Measurements from ENCODE around the gene TAF4. TPM values are rescaled to one million over a fixed set of nuclear protein-coding genes. Genes with fewer than 3 reads are reported as not detected.
"Not testable (repeated sequence)": the region's sequence is repeated elsewhere in the genome, so short reads cannot be mapped to it uniquely, and the experiment has no call there.

TAF4 gene
- total and polyA plus RNA-seq, 2 donors = 3.4 to 12.0 TPM

DNA sequence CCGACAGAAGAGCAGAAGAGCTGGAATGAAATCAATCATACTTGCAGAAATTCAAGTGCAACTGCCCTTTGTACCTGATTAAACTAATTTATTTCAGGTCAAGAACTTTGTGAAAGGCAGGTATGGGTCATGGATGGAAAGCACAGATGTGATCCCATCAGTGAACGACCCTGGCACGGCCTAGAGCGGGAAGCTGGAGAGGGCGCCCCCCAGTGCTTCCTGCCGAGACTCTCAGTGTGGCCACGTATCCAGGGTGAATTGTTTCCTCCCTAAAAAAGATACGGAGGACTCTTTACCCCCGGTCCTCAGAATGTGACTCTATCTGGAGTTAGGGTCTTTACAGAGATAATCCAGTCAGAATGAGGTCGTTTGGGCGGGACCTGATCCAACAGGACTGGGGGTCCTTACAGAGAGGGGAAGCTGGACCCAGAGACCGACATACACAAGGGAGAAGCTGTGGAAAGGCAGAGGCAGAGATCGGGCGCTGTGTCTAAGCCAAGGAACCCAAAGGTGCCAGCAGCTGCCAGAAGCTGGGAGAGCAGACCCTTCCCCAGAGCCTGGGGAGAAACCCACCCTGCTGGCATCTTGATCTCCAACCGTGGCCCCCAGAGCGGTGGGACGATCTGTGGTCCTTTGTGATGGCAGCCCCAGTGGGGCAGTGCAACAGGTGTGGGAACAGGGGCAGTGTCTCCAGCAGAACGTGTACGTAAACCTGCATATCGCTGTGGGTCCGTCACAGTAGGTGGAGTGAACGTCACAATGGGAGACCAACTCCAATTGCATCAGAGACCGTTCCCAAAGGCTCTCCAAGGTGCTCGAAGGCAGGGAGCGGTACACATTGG lies 91.9 kb downstream of the TAF4 start:
- H3K27me3 ChIP-seq (ENCODE audit: control insufficient read depth in 2 of 2, insufficient read depth in 1 of 2, low read length in 1 of 2) = no peaks in the 10 kb centered on the region
- WGBS = 97% methylated on average over 25 of the region's 25 CpGs
- no peaks in the 10 kb centered on the region for H3K9me3 ChIP-seq (ENCODE audit: control insufficient read depth in 2 of 2, insufficient read depth in 1 of 2, low read length in 1 of 2)
- DNase-seq (ENCODE audit: low read depth in 6 of 9, low spot score in 9 of 9) = no peak
- H3K36me3 ChIP-seq (ENCODE audit: control insufficient read depth in 2 of 2, insufficient read depth in 2 of 2, low read length in 1 of 2) = peaks cover 24 to 30% of the 10 kb centered on the region in 2 donors
- H3K4me1 ChIP-seq (ENCODE audit: control insufficient read depth in 2 of 2, insufficient read depth in 2 of 2, low read length in 2 of 2) = no peaks in the 10 kb centered on the region
- no peak overlapping the region for H3K4me3 ChIP-seq (ENCODE audit: low read length in 2 of 2)
- H3K27ac ChIP-seq (ENCODE audit: low read depth in 1 of 2, low read length in 1 of 2) = no peak overlapping the region

DNA sequence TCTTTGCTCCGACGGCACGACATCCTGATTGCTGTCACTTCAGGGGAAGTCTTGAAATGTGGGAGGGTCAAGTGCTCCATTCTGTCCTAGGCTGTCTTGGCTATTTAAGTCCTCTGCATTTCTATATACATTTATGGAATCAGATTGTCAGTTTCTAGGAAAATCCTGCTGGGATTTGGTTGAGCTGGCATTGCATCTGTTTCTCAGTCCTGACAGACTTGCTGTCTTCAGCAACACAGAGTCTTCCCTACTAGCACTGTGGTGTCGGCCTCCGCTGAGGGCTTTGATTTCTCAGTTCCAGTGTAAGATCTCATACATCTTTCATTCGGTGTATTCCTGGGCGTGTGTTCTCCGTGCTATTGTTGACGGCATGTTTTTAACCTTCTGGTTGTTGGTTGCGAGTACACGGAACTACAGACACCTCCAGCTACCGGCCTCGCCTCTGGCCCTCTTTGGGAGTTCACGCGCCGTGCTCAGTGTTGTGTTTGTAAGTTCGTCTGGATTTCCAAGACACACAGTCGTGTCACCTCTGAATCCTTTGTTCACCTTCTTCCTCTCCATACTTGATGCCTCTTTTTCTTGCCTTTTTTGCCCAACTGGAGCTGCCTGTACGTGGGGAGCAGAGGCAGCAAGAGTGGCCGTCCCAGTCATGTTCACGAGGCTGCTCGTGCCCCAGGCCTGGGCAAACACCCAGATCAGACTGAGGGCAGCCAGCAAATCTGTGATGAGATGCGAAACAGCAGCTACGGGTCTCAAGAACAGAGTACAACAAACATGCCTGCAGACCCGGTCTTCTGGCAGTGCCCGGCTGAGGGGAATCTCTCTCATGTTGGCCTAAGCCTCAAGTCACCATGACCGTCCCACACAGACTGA lies 92.8 kb downstream of the TAF4 start:
- H3K4me3 ChIP-seq (ENCODE audit: low read length in 2 of 2) = no peak overlapping the region
- H3K36me3 ChIP-seq (ENCODE audit: control insufficient read depth in 2 of 2, insufficient read depth in 2 of 2, low read length in 1 of 2) = peaks cover 24 to 29% of the 10 kb centered on the region in 2 donors
- 96% methylated on average over 27 of the region's 27 CpGs for WGBS
- no peak overlapping the region for H3K27ac ChIP-seq (ENCODE audit: low read depth in 1 of 2, low read length in 1 of 2)
- H3K27me3 ChIP-seq (ENCODE audit: control insufficient read depth in 2 of 2, insufficient read depth in 1 of 2, low read length in 1 of 2) = no peaks in the 10 kb centered on the region
- no peaks in the 10 kb centered on the region for H3K4me1 ChIP-seq (ENCODE audit: control insufficient read depth in 2 of 2, insufficient read depth in 2 of 2, low read length in 2 of 2)
- DNase-seq (ENCODE audit: low read depth in 6 of 9, low spot score in 9 of 9) = no peak
- no peaks in the 10 kb centered on the region for H3K9me3 ChIP-seq (ENCODE audit: control insufficient read depth in 2 of 2, insufficient read depth in 1 of 2, low read length in 1 of 2)

DNA sequence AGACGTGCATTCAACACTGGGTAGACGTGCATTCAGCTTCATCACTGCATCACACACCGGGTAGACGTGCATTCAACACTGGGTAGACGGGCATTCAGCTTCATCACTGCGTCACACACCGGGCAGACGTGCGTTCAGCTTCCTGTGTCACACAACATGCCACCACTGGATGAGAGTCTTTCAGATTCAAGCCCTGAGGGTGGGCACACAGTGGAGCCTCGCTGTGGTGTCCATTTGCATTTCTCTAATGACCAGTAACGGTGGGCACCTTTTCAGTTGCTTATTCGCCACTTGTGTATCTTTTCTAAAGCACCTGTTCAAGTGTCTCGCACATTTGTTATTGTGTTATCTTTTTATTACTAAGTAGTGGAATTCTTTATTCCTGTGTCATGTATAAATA lies 94.1 kb downstream of the TAF4 start:
- not testable (repeated sequence) for H3K4me3 ChIP-seq (ENCODE audit: low read length in 2 of 2); H3K27ac ChIP-seq (ENCODE audit: low read depth in 1 of 2, low read length in 1 of 2); DNase-seq (ENCODE audit: low read depth in 6 of 9, low spot score in 9 of 9); H3K4me1 ChIP-seq (ENCODE audit: control insufficient read depth in 2 of 2, insufficient read depth in 2 of 2, low read length in 2 of 2); H3K9me3 ChIP-seq (ENCODE audit: control insufficient read depth in 2 of 2, insufficient read depth in 1 of 2, low read length in 1 of 2); H3K27me3 ChIP-seq (ENCODE audit: control insufficient read depth in 2 of 2, insufficient read depth in 1 of 2, low read length in 1 of 2)
- WGBS = 98% methylated on average over 12 of the region's 13 CpGs
- H3K36me3 ChIP-seq (ENCODE audit: control insufficient read depth in 2 of 2, insufficient read depth in 2 of 2, low read length in 1 of 2) = peaks cover 23 to 25% of the 10 kb centered on the region in 2 donors

DNA sequence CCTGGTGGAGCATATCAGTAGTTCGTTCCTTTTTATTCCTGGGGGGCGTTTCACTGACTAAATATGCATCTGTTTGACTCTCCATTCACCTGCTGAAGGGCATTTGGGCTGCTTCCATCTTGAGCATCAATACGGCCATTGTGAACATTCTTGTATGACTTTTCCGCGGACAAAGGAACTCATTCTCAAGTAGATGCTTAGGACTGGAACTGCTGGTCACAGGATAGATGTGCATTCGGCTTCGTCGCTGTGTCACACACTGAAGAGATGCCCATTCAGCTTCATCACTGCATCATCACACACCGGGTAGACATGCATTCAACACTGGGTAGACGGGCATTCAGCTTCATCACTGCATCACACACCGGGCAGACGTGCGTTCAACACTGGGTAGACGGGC lies 95.3 kb downstream of the TAF4 start:
- no peak for DNase-seq (ENCODE audit: low read depth in 6 of 9, low spot score in 9 of 9)
- no peaks in the 10 kb centered on the region for H3K9me3 ChIP-seq (ENCODE audit: control insufficient read depth in 2 of 2, insufficient read depth in 1 of 2, low read length in 1 of 2)
- peaks cover 3 to 16% of the 10 kb centered on the region in 2 donors for H3K27me3 ChIP-seq (ENCODE audit: control insufficient read depth in 2 of 2, insufficient read depth in 1 of 2, low read length in 1 of 2)
- H3K4me1 ChIP-seq (ENCODE audit: control insufficient read depth in 2 of 2, insufficient read depth in 2 of 2, low read length in 2 of 2) = no peaks in the 10 kb centered on the region
- no peak overlapping the region for H3K4me3 ChIP-seq (ENCODE audit: low read length in 2 of 2)
- 98% methylated on average over 14 of the region's 14 CpGs for WGBS
- H3K36me3 ChIP-seq (ENCODE audit: control insufficient read depth in 2 of 2, insufficient read depth in 2 of 2, low read length in 1 of 2) = peaks cover 19 to 21% of the 10 kb centered on the region in 2 donors
- H3K27ac ChIP-seq (ENCODE audit: low read depth in 1 of 2, low read length in 1 of 2) = no peak overlapping the region

DNA sequence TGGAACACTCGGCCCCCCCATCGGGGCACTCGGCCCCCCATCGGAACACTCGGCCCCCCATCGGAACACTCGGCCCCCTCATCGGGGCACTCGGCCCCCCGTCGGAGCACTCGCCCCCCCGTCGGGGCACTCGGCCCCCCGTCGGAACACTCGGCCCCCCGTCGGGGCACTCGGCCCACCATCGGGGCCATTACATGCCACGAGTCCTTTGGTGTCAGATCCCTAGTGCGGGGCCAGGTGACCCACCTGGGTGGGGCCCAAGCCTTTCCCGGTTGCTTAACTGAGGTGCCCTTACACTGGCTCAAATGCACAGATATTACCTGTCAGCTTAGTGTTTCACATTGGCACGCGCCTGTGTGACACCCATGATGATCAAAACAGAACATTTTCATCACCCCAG lies 95.9 kb downstream of the TAF4 start:
- Histone ChIP-seq H3K27me3 (ENCODE audit: control insufficient read depth in 2 of 2, insufficient read depth in 1 of 2, low read length in 1 of 2) (peaks cover 8 to 21% of the 10 kb centered on the region in 2 donors), H3K27ac (ENCODE audit: low read depth in 1 of 2, low read length in 1 of 2) (no peak overlapping the region), H3K9me3 (ENCODE audit: control insufficient read depth in 2 of 2, insufficient read depth in 1 of 2, low read length in 1 of 2) (no peaks in the 10 kb centered on the region), H3K36me3 (ENCODE audit: control insufficient read depth in 2 of 2, insufficient read depth in 2 of 2, low read length in 1 of 2) (peaks cover 19 to 21% of the 10 kb centered on the region in 2 donors), H3K4me1 (ENCODE audit: control insufficient read depth in 2 of 2, insufficient read depth in 2 of 2, low read length in 2 of 2) (no peaks in the 10 kb centered on the region), H3K4me3 (ENCODE audit: low read length in 2 of 2) (no peak overlapping the region)
- 97% methylated on average over 27 of the region's 27 CpGs for WGBS
- DNase-seq (ENCODE audit: low read depth in 6 of 9, low spot score in 9 of 9) = no peak

DNA sequence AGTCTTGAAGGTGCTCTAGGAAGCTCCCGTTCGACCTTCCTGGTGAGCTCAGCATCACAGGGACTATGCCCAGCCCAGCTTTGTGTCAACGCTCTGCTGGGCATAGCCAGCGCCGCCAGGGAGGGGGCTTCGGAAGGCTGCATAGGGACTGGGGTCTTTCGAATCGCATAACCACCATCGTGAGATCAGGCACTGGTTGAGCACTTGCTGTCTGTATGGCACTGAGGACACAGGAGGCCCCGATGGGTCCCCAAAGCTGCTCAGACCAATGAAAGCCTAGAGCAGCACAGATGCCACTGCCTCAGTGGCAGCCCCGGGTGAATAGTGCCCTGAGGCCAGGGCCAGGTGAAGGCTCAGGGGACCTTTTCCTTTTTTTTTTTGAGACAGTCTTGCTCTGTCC lies 96.7 kb downstream of the TAF4 start:
- no peak for DNase-seq (ENCODE audit: low read depth in 6 of 9, low spot score in 9 of 9)
- Histone ChIP-seq H3K27ac (ENCODE audit: low read depth in 1 of 2, low read length in 1 of 2) (no peak overlapping the region), H3K9me3 (ENCODE audit: control insufficient read depth in 2 of 2, insufficient read depth in 1 of 2, low read length in 1 of 2) (no peaks in the 10 kb centered on the region), H3K4me1 (ENCODE audit: control insufficient read depth in 2 of 2, insufficient read depth in 2 of 2, low read length in 2 of 2) (no peaks in the 10 kb centered on the region), H3K4me3 (ENCODE audit: low read length in 2 of 2) (no peak overlapping the region), H3K27me3 (ENCODE audit: control insufficient read depth in 2 of 2, insufficient read depth in 1 of 2, low read length in 1 of 2) (peaks cover 8 to 27% of the 10 kb centered on the region in 2 donors), H3K36me3 (ENCODE audit: control insufficient read depth in 2 of 2, insufficient read depth in 2 of 2, low read length in 1 of 2) (peaks cover 13 to 14% of the 10 kb centered on the region in 2 donors)
- 93% methylated on average over 11 of the region's 11 CpGs for WGBS

DNA sequence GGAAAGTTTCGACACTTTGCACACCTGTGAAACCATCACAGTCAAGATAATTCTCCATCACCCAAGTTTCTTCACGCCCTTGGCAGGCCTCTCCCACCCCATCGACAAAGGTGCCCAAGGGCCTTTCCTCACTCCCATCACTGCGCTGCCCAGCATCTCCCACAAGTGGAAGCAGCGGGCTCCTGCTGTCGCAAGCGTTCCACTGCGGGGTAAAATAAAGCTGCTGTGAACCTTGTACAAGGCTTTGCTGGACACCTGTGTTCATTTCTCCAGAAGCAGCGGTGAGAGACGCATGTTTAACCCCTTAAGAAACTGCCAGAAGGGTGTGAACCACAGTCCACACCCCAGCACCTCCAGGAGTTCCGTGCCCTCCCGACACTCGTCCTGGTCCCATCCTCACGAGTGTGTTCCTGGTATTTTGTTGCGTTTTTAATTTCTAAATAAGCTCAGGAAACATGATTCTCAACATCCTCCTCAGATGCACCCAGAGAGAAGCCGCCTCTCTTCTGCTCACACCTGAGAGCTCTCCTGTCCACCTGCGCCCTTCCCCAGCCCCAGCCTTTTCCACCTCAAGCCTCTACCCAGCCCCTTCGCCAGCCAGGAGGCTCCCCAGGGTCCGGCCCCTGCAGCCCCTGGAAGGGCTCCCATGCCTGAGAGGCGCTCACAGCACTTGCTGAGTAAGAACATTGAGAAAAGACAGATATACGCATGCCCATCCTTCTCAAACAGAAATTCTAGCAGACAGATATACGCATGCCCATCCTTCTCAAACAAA lies 97.5 kb downstream of the TAF4 start:
- peaks cover 8 to 29% of the 10 kb centered on the region in 2 donors for H3K27me3 ChIP-seq (ENCODE audit: control insufficient read depth in 2 of 2, insufficient read depth in 1 of 2, low read length in 1 of 2)
- no peak overlapping the region for H3K4me3 ChIP-seq (ENCODE audit: low read length in 2 of 2)
- 88% methylated on average over 22 of the region's 22 CpGs for WGBS
- H3K4me1 ChIP-seq (ENCODE audit: control insufficient read depth in 2 of 2, insufficient read depth in 2 of 2, low read length in 2 of 2) = no peaks in the 10 kb centered on the region
- no peak overlapping the region for H3K27ac ChIP-seq (ENCODE audit: low read depth in 1 of 2, low read length in 1 of 2)
- no peak for DNase-seq (ENCODE audit: low read depth in 6 of 9, low spot score in 9 of 9)
- H3K9me3 ChIP-seq (ENCODE audit: control insufficient read depth in 2 of 2, insufficient read depth in 1 of 2, low read length in 1 of 2) = no peaks in the 10 kb centered on the region
- H3K36me3 ChIP-seq (ENCODE audit: control insufficient read depth in 2 of 2, insufficient read depth in 2 of 2, low read length in 1 of 2) = peaks cover 7 to 10% of the 10 kb centered on the region in 2 donors

DNA sequence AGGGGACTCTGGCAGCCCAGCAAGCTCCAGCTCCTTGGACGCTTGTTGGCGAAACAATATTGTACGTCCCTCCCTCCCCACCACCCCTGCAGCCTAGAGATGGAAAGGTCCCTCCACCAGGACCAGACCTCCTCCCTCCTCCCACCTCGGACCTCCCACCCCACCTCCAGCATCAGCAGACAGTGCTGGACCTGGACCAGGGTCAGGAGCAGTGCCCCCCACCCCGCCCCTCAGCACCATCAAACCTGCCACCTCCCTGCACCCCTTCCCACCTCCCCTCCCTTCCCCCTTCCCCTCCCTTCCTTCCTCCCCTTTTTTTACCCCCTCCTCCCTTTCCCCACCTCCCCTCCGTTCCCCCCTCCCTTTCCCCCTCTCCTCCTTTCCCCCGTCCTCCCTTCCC lies 98.4 kb downstream of the TAF4 start:
- Histone ChIP-seq H3K27me3 (ENCODE audit: control insufficient read depth in 2 of 2, insufficient read depth in 1 of 2, low read length in 1 of 2) (peaks cover 8 to 31% of the 10 kb centered on the region in 2 donors), H3K4me3 (ENCODE audit: low read length in 2 of 2) (no peak overlapping the region), H3K27ac (ENCODE audit: low read depth in 1 of 2, low read length in 1 of 2) (no peak overlapping the region), H3K36me3 (ENCODE audit: control insufficient read depth in 2 of 2, insufficient read depth in 2 of 2, low read length in 1 of 2) (peaks cover 0 to 3% of the 10 kb centered on the region in 2 donors), H3K4me1 (ENCODE audit: control insufficient read depth in 2 of 2, insufficient read depth in 2 of 2, low read length in 2 of 2) (no peaks in the 10 kb centered on the region), H3K9me3 (ENCODE audit: control insufficient read depth in 2 of 2, insufficient read depth in 1 of 2, low read length in 1 of 2) (no peaks in the 10 kb centered on the region)
- DNase-seq (ENCODE audit: low read depth in 6 of 9, low spot score in 9 of 9) = no peak
- 68% methylated on average over 7 of the region's 7 CpGs for WGBS

All from thymus (tissue), 11 donors.